ENCODE results near the gene SLCO4A1.

The SLCO4A1 gene, protein sequence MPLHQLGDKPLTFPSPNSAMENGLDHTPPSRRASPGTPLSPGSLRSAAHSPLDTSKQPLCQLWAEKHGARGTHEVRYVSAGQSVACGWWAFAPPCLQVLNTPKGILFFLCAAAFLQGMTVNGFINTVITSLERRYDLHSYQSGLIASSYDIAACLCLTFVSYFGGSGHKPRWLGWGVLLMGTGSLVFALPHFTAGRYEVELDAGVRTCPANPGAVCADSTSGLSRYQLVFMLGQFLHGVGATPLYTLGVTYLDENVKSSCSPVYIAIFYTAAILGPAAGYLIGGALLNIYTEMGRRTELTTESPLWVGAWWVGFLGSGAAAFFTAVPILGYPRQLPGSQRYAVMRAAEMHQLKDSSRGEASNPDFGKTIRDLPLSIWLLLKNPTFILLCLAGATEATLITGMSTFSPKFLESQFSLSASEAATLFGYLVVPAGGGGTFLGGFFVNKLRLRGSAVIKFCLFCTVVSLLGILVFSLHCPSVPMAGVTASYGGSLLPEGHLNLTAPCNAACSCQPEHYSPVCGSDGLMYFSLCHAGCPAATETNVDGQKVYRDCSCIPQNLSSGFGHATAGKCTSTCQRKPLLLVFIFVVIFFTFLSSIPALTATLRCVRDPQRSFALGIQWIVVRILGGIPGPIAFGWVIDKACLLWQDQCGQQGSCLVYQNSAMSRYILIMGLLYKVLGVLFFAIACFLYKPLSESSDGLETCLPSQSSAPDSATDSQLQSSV

GRCh38 chr20:62642051-62642665, at the start of gene SLCO4A1:
Gene SLCO4A1, plus strand, starts transcription at chr20:62642503. Its CDS starts 13,952 bp downstream, at chr20:62656455.
- DNase-seq (ENCODE audit: low read depth in 2 of 2): peak; percentile 70 to 88

DNA sequence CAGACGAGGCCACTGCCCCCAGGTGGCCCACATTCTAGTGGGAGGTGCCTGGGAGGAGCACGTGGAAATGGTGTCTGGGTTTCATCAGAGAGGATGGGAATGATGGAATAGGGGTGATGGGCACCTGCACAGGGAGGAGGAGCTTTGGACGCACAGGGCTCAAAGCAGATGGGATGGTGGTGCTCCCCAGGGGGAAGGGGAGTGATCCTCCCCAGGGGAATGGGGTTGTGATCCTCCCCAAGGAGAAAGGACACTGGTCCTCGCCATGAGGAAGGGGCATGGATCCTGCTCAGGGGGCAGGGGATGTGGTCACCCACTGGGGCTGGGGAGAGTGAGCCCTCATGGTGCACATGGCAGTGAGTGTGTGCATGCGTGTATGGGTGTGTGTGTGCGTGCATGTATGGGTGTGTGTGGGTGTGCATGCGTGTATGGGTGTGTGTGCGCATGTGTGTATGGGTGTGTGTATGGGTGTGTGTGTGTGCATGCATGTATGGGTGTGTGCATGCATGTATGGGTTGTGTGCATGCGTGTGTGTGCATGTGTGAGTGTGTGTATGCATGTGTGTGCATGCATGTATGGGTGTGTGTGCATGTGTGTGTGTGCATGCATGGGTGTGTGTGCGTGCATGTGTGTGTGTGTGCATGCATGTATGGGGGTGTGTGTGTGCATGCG, 49.7 kb upstream of the SLCO4A1 start:
- DNase-seq (ENCODE audit: low read depth in 2 of 2): no peak

- DNase-seq (ENCODE audit: low read depth in 2 of 2): no peak
These were observed 48.7 kb upstream of the SLCO4A1 start for GRCh38 chr20:62593616-62594015.

- DNase-seq (ENCODE audit: low read depth in 2 of 2): no peak
These were observed 47.2 kb upstream of the SLCO4A1 start for GRCh38 chr20:62595069-62595468.

GRCh38 chr20:62595491-62595890, 46.8 kb upstream of the SLCO4A1 start:
- no peak for DNase-seq (ENCODE audit: low read depth in 2 of 2)

DNA sequence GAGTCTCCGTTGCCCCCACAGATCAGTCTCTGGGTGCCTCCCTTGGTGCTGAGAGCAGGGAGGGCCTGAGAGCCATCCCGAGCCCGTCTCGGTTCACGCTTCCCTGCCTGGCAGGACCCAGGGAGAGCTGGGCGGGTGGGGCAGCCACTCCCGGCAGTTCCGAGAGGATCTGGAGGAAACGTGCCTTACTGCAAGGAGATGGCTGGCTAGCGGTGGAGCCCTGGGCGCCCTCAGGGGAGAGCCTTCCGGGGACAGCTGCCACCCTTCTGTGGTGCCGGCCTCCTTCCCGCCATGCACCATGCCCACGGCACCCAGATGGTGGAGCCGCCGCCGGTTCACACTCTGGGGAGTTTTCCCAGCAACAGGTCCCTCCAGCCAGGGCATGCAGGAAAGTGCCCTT, 45.8 kb upstream of the SLCO4A1 start:
- no peak for DNase-seq (ENCODE audit: low read depth in 2 of 2)

- no peak for DNase-seq (ENCODE audit: low read depth in 2 of 2)
These were observed 45.4 kb upstream of the SLCO4A1 start for GRCh38 chr20:62596921-62597320.

DNA sequence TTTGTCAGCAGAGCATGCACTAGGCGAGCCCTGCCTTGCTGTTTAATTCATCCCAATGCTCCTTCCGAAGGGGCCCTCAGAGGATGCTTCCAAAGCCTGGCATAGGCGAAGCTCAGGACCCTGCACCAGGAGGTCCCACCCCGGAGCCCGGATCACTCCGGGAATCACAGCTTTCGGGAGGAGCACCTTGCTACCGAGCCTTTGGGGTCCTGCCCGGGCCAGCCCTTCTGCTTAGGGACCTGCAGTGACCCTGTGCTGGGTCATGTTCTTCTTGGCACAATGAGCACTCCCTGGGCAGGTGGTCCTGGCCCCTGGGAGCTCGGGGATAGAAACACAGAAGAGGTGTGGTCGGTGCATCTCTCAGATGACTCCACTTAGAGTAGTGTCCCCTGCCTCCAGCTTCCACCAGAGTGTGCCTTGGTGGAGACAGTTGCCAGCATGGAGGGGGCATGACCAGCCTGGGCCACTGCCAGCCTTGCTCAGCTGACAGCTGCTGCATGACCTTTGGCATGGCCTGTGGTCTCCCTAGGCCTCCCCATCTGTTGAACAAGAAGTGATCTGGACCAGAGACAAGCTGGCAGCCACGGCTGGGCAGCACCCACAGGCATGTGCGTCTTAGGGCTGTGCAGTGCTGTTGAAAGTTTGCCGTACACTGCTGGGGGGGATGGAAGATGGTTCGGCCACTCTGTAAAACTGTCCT, 44.7 kb upstream of the SLCO4A1 start:
- DNase-seq (ENCODE audit: low read depth in 2 of 2): no peak

DNA sequence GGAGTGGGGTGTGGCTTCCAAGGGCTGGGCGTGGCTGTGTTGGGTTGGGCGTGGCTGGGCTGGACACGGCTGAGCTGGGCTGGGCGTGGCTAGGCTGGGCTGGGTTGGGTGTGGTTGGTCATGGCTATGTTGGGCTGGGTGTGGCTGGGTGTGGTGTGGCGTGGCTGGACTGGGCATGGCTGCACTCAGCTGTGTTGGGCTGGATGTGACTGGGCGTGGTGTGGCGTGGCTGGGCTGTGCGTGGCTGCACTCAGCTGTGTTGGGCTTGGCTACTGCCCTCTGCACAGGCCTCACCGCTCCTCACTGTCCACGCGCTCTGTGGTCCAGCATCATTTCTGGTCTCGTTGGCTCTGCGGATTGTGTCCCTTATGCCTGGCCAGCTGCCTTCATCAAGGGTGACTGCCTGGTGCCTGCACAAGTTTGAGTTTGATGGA, 43.5 kb upstream of the SLCO4A1 start:
- DNase-seq (ENCODE audit: low read depth in 2 of 2): no peak

DNA sequence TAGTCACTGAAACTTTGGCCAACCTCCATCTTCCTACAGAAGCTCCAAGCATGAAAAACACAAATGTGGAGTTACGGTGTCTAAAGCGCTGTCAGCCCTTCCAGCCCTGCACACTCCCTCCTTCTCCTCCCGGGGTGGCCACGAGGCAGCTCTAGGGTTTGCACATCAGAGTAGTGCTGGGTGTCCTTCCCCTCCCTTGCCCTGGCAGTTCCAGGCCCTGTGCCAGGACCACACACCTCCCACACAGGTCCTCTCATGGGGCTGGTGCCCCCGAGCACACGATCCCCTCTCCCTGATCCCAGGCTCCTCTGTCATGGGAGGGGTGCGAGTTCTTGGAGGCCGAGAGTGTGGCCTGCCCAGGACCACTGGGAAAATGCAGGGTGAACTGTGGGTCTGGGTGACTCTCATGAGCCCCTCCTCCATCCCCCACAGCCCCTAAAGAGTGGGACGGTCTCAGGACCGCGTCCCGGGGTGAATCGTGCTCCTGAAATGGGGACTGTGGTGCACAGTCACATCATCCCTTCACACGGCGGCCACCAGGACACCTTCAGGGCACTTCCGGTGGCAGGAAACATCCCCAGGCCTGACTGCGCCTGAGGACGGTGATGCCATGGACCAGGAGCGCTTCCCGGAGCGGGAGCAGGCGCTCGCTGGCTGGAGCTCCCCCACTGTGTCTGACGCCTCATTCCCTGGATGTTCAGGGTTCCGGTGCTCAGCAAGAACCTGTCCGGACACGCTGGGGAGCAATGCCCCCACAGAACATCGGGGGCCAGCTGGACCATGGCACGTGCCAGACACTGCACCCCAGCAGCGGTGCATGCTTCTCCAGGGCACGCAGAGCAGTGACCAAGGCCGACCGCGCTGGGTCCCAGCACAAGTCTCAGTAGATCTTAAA, 42.8 kb upstream of the SLCO4A1 start:
- DNase-seq (ENCODE audit: low read depth in 2 of 2): no peak

DNA sequence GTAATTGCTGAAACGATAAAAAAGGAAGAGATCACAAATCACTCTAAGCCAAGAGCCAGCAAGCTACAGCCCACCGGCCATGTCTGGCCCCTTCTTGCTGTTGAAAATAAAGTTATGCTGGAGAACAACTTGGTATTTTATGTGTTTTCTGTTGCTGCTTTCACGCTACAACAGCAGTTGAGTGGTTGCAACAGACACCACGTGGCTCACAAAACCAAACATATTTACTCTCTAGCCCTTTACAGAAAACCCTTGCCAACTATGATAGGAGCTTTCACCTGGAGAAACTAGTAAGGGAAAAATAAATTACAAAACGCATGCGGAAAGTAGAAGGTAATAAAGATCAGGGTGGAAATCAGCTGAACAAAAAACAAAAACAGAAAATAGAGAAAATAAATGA, 41.1 kb upstream of the SLCO4A1 start:
- DNase-seq (ENCODE audit: low read depth in 2 of 2): no peak

- no peak for DNase-seq (ENCODE audit: low read depth in 2 of 2)
These were observed 40.6 kb upstream of the SLCO4A1 start for GRCh38 chr20:62601714-62602113.

GRCh38 chr20:62602550-62602949, 39.8 kb upstream of the SLCO4A1 start:
- no peak for DNase-seq (ENCODE audit: low read depth in 2 of 2)

DNA sequence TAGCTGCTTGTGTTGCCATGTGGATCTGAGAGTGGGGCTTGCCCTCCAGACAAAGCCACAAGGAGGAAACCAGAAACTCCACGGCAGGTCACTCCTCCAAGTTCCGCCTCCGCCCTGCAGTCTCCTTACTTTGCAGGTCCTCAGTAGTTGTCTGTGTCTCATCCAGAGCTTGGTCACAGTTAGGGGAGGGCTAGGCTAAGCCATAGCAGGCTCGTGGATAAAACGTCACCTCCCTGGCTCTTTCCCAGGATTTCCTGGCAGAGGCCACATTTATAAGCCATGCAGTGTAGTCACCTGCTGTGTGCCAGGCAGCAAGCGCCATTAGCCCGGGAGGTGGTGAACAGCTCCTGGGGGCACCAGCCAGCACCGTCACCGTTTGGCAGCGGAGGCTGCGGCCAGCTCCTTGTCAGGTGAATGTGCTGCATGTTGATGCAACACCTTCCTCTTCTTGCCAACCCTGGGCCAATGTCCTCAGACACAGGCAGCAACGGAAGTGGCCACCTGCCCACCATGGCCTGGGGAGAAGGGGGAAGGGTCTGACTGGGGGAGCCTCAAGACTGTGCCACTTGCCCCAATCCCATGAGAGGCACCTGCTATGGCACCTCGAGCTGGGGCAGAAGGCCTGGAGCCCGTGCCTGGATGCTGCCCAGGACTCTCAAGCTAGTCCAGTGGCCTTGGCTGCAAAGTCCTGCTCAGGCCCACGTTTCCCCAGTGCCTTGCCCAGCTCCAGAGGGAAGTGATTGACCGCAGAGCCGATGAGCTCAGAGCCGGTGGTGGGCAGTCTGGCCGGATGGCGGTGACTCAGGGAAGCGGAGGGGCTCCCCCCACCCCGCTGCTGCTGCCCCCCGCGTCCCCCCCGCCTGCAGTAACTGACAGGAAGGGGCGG, 39.0 kb upstream of the SLCO4A1 start:
- no peak for DNase-seq (ENCODE audit: low read depth in 2 of 2)

DNA sequence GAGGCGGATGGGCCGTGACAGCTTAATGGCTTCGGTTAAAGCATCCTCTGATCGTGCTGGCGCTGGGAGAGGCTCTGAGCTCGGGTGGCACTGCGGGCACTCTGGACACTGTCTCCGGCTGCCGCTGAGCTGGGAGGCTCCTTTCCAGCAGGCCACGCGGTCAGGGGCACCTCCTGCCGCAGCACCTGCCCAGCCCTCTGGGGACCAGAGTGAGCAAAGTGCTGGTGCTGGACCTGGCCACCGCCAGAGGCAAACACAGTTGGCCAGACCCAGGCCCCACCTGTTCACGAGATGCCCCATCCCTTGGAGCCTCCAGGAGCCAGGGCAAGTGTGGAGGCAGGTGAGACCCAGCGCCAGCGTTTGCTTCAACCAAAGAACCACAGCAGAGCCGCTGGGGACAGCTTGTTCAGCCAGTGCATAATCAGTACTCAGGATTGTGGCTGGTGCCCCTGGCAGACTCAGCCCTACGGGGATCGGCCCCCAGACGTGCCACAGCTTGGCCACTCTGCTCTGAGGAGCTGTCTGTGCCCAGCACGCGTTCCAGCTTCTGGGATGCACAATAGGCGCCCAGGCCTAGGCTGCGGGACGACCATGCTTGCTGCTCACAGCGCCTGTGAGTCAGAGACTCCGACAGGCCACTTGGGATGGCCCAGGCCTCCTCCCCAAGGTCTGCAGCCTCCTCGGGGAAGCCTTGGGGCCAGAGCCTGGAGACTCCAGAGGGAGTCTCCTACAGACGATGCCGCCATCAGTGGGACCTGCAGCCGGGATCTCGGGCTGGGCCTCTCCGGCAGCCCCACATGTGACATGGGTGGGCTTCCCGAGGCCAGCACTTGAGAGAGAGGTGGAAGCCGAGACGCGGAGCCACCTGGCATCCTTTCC, 38.2 kb upstream of the SLCO4A1 start:
- DNase-seq (ENCODE audit: low read depth in 2 of 2): no peak

DNA sequence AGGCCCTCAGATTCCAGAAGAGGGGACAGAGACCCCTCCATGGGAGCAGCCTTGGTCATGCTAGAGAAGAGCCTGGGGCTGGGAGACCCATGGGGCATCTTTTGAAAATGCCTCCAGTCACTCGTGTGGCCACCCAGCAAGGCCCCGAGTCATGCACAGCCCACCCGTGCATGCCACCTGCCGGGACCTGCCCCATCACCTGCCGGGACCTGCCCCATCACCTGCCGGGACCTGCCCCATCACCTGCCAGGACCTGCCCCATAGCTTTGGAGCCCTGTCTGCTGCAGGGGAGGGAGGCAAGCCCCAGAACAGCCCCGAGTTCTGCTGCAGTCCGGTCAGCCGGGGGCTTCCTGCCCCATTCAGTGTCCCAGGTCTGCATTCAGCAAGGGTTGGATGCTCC, 37.5 kb upstream of the SLCO4A1 start:
- no peak for DNase-seq (ENCODE audit: low read depth in 2 of 2)

GRCh38 chr20:62605236-62605943, 36.9 kb upstream of the SLCO4A1 start:
- no peak for DNase-seq (ENCODE audit: low read depth in 2 of 2)

- DNase-seq (ENCODE audit: low read depth in 2 of 2): no peak
These were observed 36.3 kb upstream of the SLCO4A1 start for GRCh38 chr20:62606016-62606415.

Measured in stimulated activated CD4-positive, alpha-beta T cell treated with anti-CD3 and anti-CD28 coated beads, Interleukin-15, amount 100 ng/mL, for 48 hours (primary cell).